ENCODE results near the gene SPAG9. TPM values are rescaled to one million over a fixed set of nuclear protein-coding genes. Genes with fewer than 3 reads are reported as not detected.
A peak's percentile ranks its signal among the peaks of the same experiment; 100 is the strongest.

SPAG9 gene
- total RNA-seq, 1 donor from 2014 or later: 108 TPM

- Histone ChIP-seq H3K9me3 (no peaks in the 10 kb centered on the region), H3K4me3 (no peak overlapping the region), H3K4me1 (peaks cover 27% of the 10 kb centered on the region), H3K27me3 (ENCODE audit: low read depth) (no peaks in the 10 kb centered on the region), H3K27ac (no peak overlapping the region), H3K36me3 (no peaks in the 10 kb centered on the region)
- intact Hi-C loops (cut with DNase I): no loop called here
- DNase-seq: no peak
- ATAC-seq: no peak
- TF ChIP-seq, protein P1, sequence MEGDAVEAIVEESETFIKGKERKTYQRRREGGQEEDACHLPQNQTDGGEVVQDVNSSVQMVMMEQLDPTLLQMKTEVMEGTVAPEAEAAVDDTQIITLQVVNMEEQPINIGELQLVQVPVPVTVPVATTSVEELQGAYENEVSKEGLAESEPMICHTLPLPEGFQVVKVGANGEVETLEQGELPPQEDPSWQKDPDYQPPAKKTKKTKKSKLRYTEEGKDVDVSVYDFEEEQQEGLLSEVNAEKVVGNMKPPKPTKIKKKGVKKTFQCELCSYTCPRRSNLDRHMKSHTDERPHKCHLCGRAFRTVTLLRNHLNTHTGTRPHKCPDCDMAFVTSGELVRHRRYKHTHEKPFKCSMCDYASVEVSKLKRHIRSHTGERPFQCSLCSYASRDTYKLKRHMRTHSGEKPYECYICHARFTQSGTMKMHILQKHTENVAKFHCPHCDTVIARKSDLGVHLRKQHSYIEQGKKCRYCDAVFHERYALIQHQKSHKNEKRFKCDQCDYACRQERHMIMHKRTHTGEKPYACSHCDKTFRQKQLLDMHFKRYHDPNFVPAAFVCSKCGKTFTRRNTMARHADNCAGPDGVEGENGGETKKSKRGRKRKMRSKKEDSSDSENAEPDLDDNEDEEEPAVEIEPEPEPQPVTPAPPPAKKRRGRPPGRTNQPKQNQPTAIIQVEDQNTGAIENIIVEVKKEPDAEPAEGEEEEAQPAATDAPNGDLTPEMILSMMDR (IDR thresholded peaks at IDR 0.05): no peak
Observed at GRCh38 chr17:50917418-50917743, 203.3 kb downstream of the SPAG9 start.

DNA sequence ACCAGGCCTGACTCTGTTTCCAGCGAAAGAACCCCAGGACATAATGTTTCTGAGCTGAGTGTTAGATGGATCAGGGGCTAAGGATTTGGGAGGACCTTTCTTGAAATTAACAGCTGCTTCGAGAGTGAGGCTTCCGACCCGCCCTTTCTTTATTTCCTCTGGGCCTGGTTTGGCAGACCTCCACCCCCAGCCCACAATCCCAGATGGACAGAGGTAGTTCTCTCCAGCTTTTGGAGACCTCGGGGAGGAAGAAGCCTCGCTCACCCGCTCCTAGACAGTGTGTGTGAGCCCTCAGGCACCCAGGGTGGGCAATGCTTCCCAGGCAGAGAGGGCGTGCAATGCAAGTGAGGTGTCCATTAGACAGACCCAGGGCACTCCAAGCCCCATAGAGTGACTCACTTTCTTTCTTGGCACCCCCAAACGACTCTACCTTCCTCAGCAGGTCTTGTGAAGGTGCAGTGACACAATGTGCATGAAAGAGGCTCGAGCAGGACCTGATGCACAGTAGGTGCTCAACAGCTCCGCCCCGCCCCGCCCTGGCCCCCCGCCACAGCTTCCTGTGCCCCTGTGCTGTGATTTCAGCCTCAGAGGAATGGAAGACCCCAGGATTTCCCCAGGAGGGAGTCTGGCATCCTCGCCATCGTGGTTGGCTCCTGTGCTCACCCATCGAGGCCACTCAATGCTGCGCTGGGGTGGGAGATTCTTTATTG lies 203.8 kb downstream of the SPAG9 start:
- H3K4me1 ChIP-seq: peaks cover 27% of the 10 kb centered on the region
- no peak overlapping the region for H3K27ac ChIP-seq
- no peak for ATAC-seq
- H3K4me3 ChIP-seq: no peak overlapping the region
- TF ChIP-seq, protein P1 (IDR thresholded peaks at IDR 0.05): no peak
- intact Hi-C loops (cut with DNase I): no loop called here
- no peaks in the 10 kb centered on the region for H3K9me3 ChIP-seq
- H3K36me3 ChIP-seq: no peaks in the 10 kb centered on the region
- peak; percentile 25 for DNase-seq
- no peaks in the 10 kb centered on the region for H3K27me3 ChIP-seq (ENCODE audit: low read depth)

DNA sequence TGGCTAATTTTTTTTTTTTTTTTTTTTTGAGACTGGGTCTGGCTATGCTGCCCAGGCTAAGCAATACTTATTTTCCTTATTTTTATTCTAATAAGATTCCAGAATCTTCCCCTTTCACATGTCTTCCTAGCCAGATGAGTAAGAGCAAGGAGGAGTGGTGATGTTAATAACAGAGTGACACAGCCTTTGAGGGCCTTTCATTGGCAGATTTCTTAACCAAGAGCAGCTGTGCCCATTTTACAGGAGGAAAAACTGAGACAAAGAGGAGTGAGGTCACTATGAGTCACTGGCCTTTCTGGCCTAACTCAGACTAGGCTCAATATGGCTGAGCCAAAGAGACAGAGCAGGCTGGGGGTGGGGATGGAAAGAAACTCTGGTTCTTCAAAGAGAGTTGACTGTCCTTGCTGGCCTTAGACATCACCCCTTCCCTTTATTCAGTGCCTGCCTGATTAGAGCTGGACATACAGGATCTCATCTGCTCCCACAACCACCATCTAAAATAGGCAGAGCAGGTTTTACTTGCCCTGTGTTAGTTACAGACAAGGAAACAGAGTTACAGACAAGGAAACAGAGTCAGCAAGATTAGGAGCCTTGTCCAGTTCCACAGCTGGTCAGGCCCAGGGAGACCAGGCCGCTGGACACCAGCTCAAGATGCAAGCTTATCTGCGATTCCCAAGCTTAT lies 204.5 kb downstream of the SPAG9 start:
- intact Hi-C loops (cut with DNase I): no loop called here
- H3K36me3 ChIP-seq: no peaks in the 10 kb centered on the region
- H3K4me3 ChIP-seq: no peak overlapping the region
- H3K9me3 ChIP-seq: no peaks in the 10 kb centered on the region
- TF ChIP-seq, protein P1 (IDR thresholded peaks at IDR 0.05): no peak
- DNase-seq (no peak), ATAC-seq (no peak)
- peak overlapping the region; percentile 47 for H3K27ac ChIP-seq
- H3K27me3 ChIP-seq (ENCODE audit: low read depth): no peaks in the 10 kb centered on the region
- H3K4me1 ChIP-seq: peaks cover 28% of the 10 kb centered on the region

- Histone ChIP-seq H3K36me3 (no peaks in the 10 kb centered on the region), H3K27me3 (ENCODE audit: low read depth) (no peaks in the 10 kb centered on the region), H3K4me1 (peaks cover 38% of the 10 kb centered on the region), H3K9me3 (no peaks in the 10 kb centered on the region), H3K4me3 (no peak overlapping the region), H3K27ac (peak overlapping the region; percentile 47)
- ATAC-seq: no peak
- TF ChIP-seq, protein P1 (IDR thresholded peaks at IDR 0.05): no peak
- no peak for DNase-seq
- intact Hi-C loops (cut with DNase I): no loop called here
Observed at GRCh38 chr17:50914505-50915063, 206.1 kb downstream of the SPAG9 start.

GRCh38 chr17:50913120-50913519 lies 207.5 kb downstream of the SPAG9 start:
- H3K4me3 ChIP-seq: no peak overlapping the region
- H3K4me1 ChIP-seq: peaks cover 31% of the 10 kb centered on the region
- H3K27me3 ChIP-seq (ENCODE audit: low read depth): no peaks in the 10 kb centered on the region
- H3K27ac ChIP-seq: no peak overlapping the region
- intact Hi-C loops (cut with DNase I): no loop called here
- no peak for ATAC-seq
- no peak for DNase-seq
- TF ChIP-seq, protein P1 (IDR thresholded peaks at IDR 0.05): no peak
- H3K9me3 ChIP-seq: no peaks in the 10 kb centered on the region
- no peaks in the 10 kb centered on the region for H3K36me3 ChIP-seq

Other genes with a start within 250 kb of the SPAG9 start
- 24.0 TPM for gene NME1, start 32.7 kb upstream of the SPAG9 start, total RNA-seq
- 321 TPM for gene NME2, start 45.5 kb upstream of the SPAG9 start, total RNA-seq
- 15.2 TPM for gene MBTD1, start 139.2 kb upstream of the SPAG9 start, total RNA-seq
- 30.0 TPM for gene UTP18, start 139.7 kb upstream of the SPAG9 start, total RNA-seq